Measurements from ENCODE around the gene FNDC3B. TPM values are rescaled to one million over a fixed set of nuclear protein-coding genes. Genes with fewer than 3 reads are reported as not detected.

FNDC3B gene
- total RNA-seq, 1 donor from 2014 or later: 9.3 TPM

- no peak for TF ChIP-seq CTCF (IDR thresholded peaks at IDR 0.05)
- CTCF ChIA-PET: no interaction called here
- no peak for ATAC-seq (ENCODE audit: low read depth)
- Mint-ChIP-seq H3K27me3 (no peaks in the 10 kb centered on the region), H3K9me3 (no peaks in the 10 kb centered on the region), H3K4me3 (no peak overlapping the region), H3K36me3 (ENCODE audit: low read depth) (peaks cover 4% of the 10 kb centered on the region), H3K4me1 (no peaks in the 10 kb centered on the region), H3K27ac (no peak overlapping the region)
- no peak for DNase-seq
- intact Hi-C loops (cut with micrococcal nuclease): no loop called here
- POLR2A ChIA-PET: no interaction called here
Observed at GRCh38 chr3:172309741-172310427, 270.5 kb downstream of the FNDC3B start.

GRCh38 chr3:172310428-172310760, 271.0 kb downstream of the FNDC3B start:
- DNase-seq (no peak), ATAC-seq (ENCODE audit: low read depth) (no peak)
- POLR2A ChIA-PET: no interaction called here
- intact Hi-C loops (cut with micrococcal nuclease): no loop called here
- H3K36me3 Mint-ChIP-seq (ENCODE audit: low read depth): peaks cover 4% of the 10 kb centered on the region
- H3K27ac Mint-ChIP-seq: no peak overlapping the region
- H3K4me1 Mint-ChIP-seq: no peaks in the 10 kb centered on the region
- no peaks in the 10 kb centered on the region for H3K27me3 Mint-ChIP-seq
- no peaks in the 10 kb centered on the region for H3K9me3 Mint-ChIP-seq
- CTCF ChIA-PET: no interaction called here
- no peak overlapping the region for H3K4me3 Mint-ChIP-seq
- no peak for TF ChIP-seq CTCF (IDR thresholded peaks at IDR 0.05)

GRCh38 chr3:172311217-172311616, 271.8 kb downstream of the FNDC3B start:
- Mint-ChIP-seq H3K4me1 (no peaks in the 10 kb centered on the region), H3K4me3 (no peak overlapping the region), H3K9me3 (no peaks in the 10 kb centered on the region), H3K27ac (no peak overlapping the region), H3K27me3 (no peaks in the 10 kb centered on the region), H3K36me3 (ENCODE audit: low read depth) (peaks cover 4% of the 10 kb centered on the region)
- DNase-seq (no peak), ATAC-seq (ENCODE audit: low read depth) (no peak)
- ChIA-PET POLR2A (no interaction called here), CTCF (interaction anchor here (2.0 kb wide), 1 partner anchor 21 kb away, joined by 6 read pairs; no protein-coding TSS in a partner anchor)
- no peak for TF ChIP-seq CTCF (IDR thresholded peaks at IDR 0.05)
- intact Hi-C loops (cut with micrococcal nuclease): no loop called here

GRCh38 chr3:172312001-172312400, 272.6 kb downstream of the FNDC3B start:
- no peak overlapping the region for H3K27ac Mint-ChIP-seq
- no peaks in the 10 kb centered on the region for H3K9me3 Mint-ChIP-seq
- no peaks in the 10 kb centered on the region for H3K27me3 Mint-ChIP-seq
- intact Hi-C loops (cut with micrococcal nuclease): no loop called here
- no peak for TF ChIP-seq CTCF (IDR thresholded peaks at IDR 0.05)
- H3K4me3 Mint-ChIP-seq: no peak overlapping the region
- H3K4me1 Mint-ChIP-seq: no peaks in the 10 kb centered on the region
- ChIA-PET CTCF (interaction anchor here (2.0 kb wide), 1 partner anchor 20 kb away, joined by 6 read pairs; no protein-coding TSS in a partner anchor), POLR2A (no interaction called here)
- H3K36me3 Mint-ChIP-seq (ENCODE audit: low read depth): peaks cover 5% of the 10 kb centered on the region
- ATAC-seq (ENCODE audit: low read depth) (no peak), DNase-seq (no peak)

- Mint-ChIP-seq H3K27ac (no peak overlapping the region), H3K4me1 (no peaks in the 10 kb centered on the region), H3K4me3 (no peak overlapping the region), H3K27me3 (no peaks in the 10 kb centered on the region), H3K36me3 (ENCODE audit: low read depth) (peaks cover 5% of the 10 kb centered on the region), H3K9me3 (no peaks in the 10 kb centered on the region)
- TF ChIP-seq CTCF (IDR thresholded peaks at IDR 0.05): no peak
- ChIA-PET POLR2A (no interaction called here), CTCF (interaction anchor here (2.0 kb wide), 1 partner anchor 20 kb away, joined by 6 read pairs; no protein-coding TSS in a partner anchor)
- intact Hi-C loops (cut with micrococcal nuclease): no loop called here
- no peak for ATAC-seq (ENCODE audit: low read depth)
- DNase-seq: no peak
Observed at GRCh38 chr3:172312711-172313110, 273.3 kb downstream of the FNDC3B start.
